ENCODE measurements around the gene GATA2.

The GATA2 gene

GRCh38 chr3:128492671-128493569, at the start of gene GATA2:
Gene GATA2 (minus strand): TSS chr3:128493201. CDS start chr3:128487031, 6,170 bp downstream.
- no peak for DNase-seq

- no peak for DNase-seq
Measured at GRCh38 chr3:128541246-128541645, 48.2 kb upstream of the GATA2 start.

GRCh38 chr3:128539376-128539775, 46.4 kb upstream of the GATA2 start:
- DNase-seq = no peak

- no peak for DNase-seq
Measured at GRCh38 chr3:128537091-128537703, 44.2 kb upstream of the GATA2 start.

- DNase-seq = no peak
Measured at GRCh38 chr3:128532012-128532983, 39.3 kb upstream of the GATA2 start.

- no peak for DNase-seq
Measured at GRCh38 chr3:128524374-128525299, 31.6 kb upstream of the GATA2 start.

- no peak for DNase-seq
Measured at GRCh38 chr3:128523591-128523990, 30.6 kb upstream of the GATA2 start.

GRCh38 chr3:128521715-128522114, 28.7 kb upstream of the GATA2 start:
- DNase-seq = no peak

- no peak for DNase-seq
Measured at GRCh38 chr3:128518587-128519490, 25.8 kb upstream of the GATA2 start.

- no peak for DNase-seq
Measured at GRCh38 chr3:128517648-128518047, 24.6 kb upstream of the GATA2 start.

- DNase-seq = no peak
Measured at GRCh38 chr3:128515967-128516366, 23.0 kb upstream of the GATA2 start.

GRCh38 chr3:128508852-128509251, 15.9 kb upstream of the GATA2 start:
- no peak for DNase-seq

GRCh38 chr3:128506754-128507153, 13.8 kb upstream of the GATA2 start:
- no peak for DNase-seq

- no peak for DNase-seq
Measured at GRCh38 chr3:128505771-128506170, 12.8 kb upstream of the GATA2 start.

- no peak for DNase-seq
Measured at GRCh38 chr3:128504963-128505730, 12.1 kb upstream of the GATA2 start.

- DNase-seq = no peak
Measured at GRCh38 chr3:128504533-128504915, 11.5 kb upstream of the GATA2 start.

- DNase-seq = no peak
Measured at GRCh38 chr3:128503751-128504532, 10.9 kb upstream of the GATA2 start.

GRCh38 chr3:128503164-128503651, 10.2 kb upstream of the GATA2 start:
- DNase-seq = no peak

GRCh38 chr3:128502712-128503111, 9.7 kb upstream of the GATA2 start:
- DNase-seq = no peak
